DND-41 (cell line): Measurements from ENCODE around the gene SP100.

Experiments used
- EZH2 ChIP-seq: IDR thresholded peaks from 3 replicates; pipeline ENCODE4 v1.6.1; 2012; ENCODE audit warnings: borderline replicate concordance, low read depth, mild to moderate bottlenecking, moderate library complexity, low read length, inconsistent platforms; ENCODE audit not compliant: severe bottlenecking
- TF ChIP-seq, protein P1 (sequence below): IDR thresholded peaks from 2 replicates; pipeline ENCODE4 v1.5.1; 2012; ENCODE audit warnings: borderline replicate concordance, low read length, moderate library complexity, mild to moderate bottlenecking; ENCODE audit not compliant: poor library complexity, severe bottlenecking; ENCODE audit errors: extremely low read depth

GRCh38 chr2:230557065-230557464, 141.1 kb downstream of the SP100 start:
- TF ChIP-seq, protein P1, sequence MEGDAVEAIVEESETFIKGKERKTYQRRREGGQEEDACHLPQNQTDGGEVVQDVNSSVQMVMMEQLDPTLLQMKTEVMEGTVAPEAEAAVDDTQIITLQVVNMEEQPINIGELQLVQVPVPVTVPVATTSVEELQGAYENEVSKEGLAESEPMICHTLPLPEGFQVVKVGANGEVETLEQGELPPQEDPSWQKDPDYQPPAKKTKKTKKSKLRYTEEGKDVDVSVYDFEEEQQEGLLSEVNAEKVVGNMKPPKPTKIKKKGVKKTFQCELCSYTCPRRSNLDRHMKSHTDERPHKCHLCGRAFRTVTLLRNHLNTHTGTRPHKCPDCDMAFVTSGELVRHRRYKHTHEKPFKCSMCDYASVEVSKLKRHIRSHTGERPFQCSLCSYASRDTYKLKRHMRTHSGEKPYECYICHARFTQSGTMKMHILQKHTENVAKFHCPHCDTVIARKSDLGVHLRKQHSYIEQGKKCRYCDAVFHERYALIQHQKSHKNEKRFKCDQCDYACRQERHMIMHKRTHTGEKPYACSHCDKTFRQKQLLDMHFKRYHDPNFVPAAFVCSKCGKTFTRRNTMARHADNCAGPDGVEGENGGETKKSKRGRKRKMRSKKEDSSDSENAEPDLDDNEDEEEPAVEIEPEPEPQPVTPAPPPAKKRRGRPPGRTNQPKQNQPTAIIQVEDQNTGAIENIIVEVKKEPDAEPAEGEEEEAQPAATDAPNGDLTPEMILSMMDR = no peak
- TF ChIP-seq EZH2 = no peak
